Measurements from ENCODE around the gene NLGN1. TPM values are rescaled to one million over a fixed set of nuclear protein-coding genes. Genes with fewer than 3 reads are reported as not detected.

Gene NLGN1
- total and polyA plus RNA-seq, 9 of the 15 experiments (the other 6 are each of a cell fraction or from before 2014, with no cell fraction given), result under 0.01 to 0.01 TPM; not detected in 7

- no TSS peak for BruUV-seq (replicated peaks)
Observed at GRCh38 chr3:173639098-173639497, 241.6 kb downstream of the NLGN1 start.

More at GRCh38 chr3:173639098-173639497, 241.6 kb downstream of the NLGN1 start:
- in situ Hi-C loops (cut with MboI), result no loop called here
- intact Hi-C loops (cut with micrococcal nuclease), result no loop called here
- no peak for TF ChIP-seq TAF1 (IDR thresholded peaks at IDR 0.05; ENCODE audit: control insufficient read depth, extremely low read depth, insufficient read depth, low read length, severe bottlenecking)
- no peak for TF ChIP-seq PML (IDR thresholded peaks at IDR 0.05; ENCODE audit: low read length)
- TF ChIP-seq GTF2B (IDR thresholded peaks at IDR 0.05; ENCODE audit: extremely low read depth, insufficient read length), result no peak
- TF ChIP-seq NFRKB (IDR thresholded peaks at IDR 0.05; ENCODE audit: low read depth), result no peak
- no peak for TF ChIP-seq GATAD2A (IDR thresholded peaks at IDR 0.05)
- TF ChIP-seq NRF1 (conservative IDR thresholded peaks at IDR 0.05 in 1 of 2, IDR thresholded peaks at IDR 0.05 in 1 of 2), result no peak
- no peak for TF ChIP-seq ZNF316 (IDR thresholded peaks at IDR 0.05)
- no peak for TF ChIP-seq U2AF1 (optimal IDR thresholded peaks at IDR 0.05; ENCODE audit: low read depth, low read length)
- TF ChIP-seq BRD4 (IDR thresholded peaks at IDR 0.05), result no peak
- no peak for TF ChIP-seq CCNT2 (IDR thresholded peaks at IDR 0.05; ENCODE audit: borderline replicate concordance, extremely low read depth, insufficient read length, low read depth, low read length)
- no peak for TF ChIP-seq MAFK (IDR thresholded peaks at IDR 0.05; ENCODE audit: low read length)
- no peak for TF ChIP-seq ARID4B (CRISPR knock-in tag; IDR thresholded peaks at IDR 0.05)
- FAIRE-seq (no peak), ATAC-seq (no peak), DNase-seq (ENCODE audit: extremely low read depth in 1 of 4, low spot score in 3 of 4) (no peak)
- no peaks in the 10 kb centered on the region for H3K9me3 ChIP-seq (replicated peaks; ENCODE audit: control insufficient read depth, insufficient read depth, low read depth, low read length)
- no peak overlapping the region for H3K9ac ChIP-seq (ENCODE audit: insufficient read depth in 1 of 2, low read depth in 2 of 2, low read length in 2 of 2)
- ChIA-PET CTCF (ENCODE audit: low intra/inter-chr PET ratio) (no interaction called here), POLR2A (no interaction called here)
- H2AFZ ChIP-seq (ENCODE audit: low read depth, low read length), result no peak overlapping the region
- no peaks in the 10 kb centered on the region for H3K4me1 ChIP-seq (replicated peaks in 1 of 2; ENCODE audit: control insufficient read depth in 2 of 2, insufficient read depth in 2 of 2, low read length in 2 of 2)
- no peaks in the 10 kb centered on the region for H3K27me3 ChIP-seq (ENCODE audit: control insufficient read depth in 2 of 2, insufficient read depth in 2 of 2, low read length in 2 of 2)
- H3K4me3 ChIP-seq, result no peak overlapping the region
- H3K4me2 ChIP-seq (ENCODE audit: insufficient read depth, low read length), result no peak overlapping the region
- no peaks in the 10 kb centered on the region for H3K36me3 ChIP-seq (ENCODE audit: control insufficient read depth, insufficient read depth, low read length)
- no peaks in the 10 kb centered on the region for H3K79me2 ChIP-seq (ENCODE audit: control insufficient read depth, insufficient read depth, low read length)
- H3K9me1 ChIP-seq (ENCODE audit: control insufficient read depth, insufficient read depth, low read length), result no peaks in the 10 kb centered on the region
- H3K27ac ChIP-seq (ENCODE audit: extremely low read depth, low read depth, low read length), result no peak overlapping the region
- 0% methylated on average over 2 of the region's 2 CpGs for WGBS (ENCODE audit: insufficient coverage, low coverage, missing lambda C conversion rate)
- H4K20me1 ChIP-seq (replicated peaks; ENCODE audit: control insufficient read depth, insufficient read depth, low read length), result no peaks in the 10 kb centered on the region
